HFFc6 (cell line): ENCODE data around the gene DLD. TPM values are rescaled to one million over a fixed set of nuclear protein-coding genes. Genes with fewer than 3 reads are reported as not detected.

ENCODE experiments used
- DNase-seq: peaks from one replicate; pipeline ENCODE4 v3.0.0-alpha.2; 2018
- H3K27ac Mint-ChIP-seq: 2 replicates; pipeline ENCODE4 v1.8.0; 2020; ENCODE audit warnings: mild to moderate bottlenecking, mixed read lengths
- H3K27me3 Mint-ChIP-seq: 2 replicates; pipeline ENCODE4 v1.8.0; 2021; ENCODE audit warnings: mild to moderate bottlenecking, moderate library complexity, mixed read lengths; ENCODE audit not compliant: insufficient read depth
- H3K36me3 Mint-ChIP-seq: 2 replicates; pipeline ENCODE4 v1.8.0; 2021; ENCODE audit warnings: low read depth, mixed read lengths
- H3K4me1 Mint-ChIP-seq: 2 replicates; pipeline ENCODE4 v1.8.0; 2020; ENCODE audit warnings: low read depth, mixed read lengths
- H3K4me3 Mint-ChIP-seq: 2 replicates; pipeline ENCODE4 v1.8.0; 2020; ENCODE audit warnings: mild to moderate bottlenecking, moderate library complexity, mixed read lengths
- H3K9me3 Mint-ChIP-seq: 2 replicates; pipeline ENCODE4 v1.8.0; 2020; ENCODE audit warnings: mild to moderate bottlenecking, mixed read lengths
- CTCF ChIP-seq: fragments of 200-600 bp; sonication (generic); IDR thresholded peaks from 2 replicates; pipeline ENCODE4 v1.5.0; 2021; ENCODE audit warnings: antibody characterized with exemption, mild to moderate bottlenecking
- total RNA-seq, 6 experiments: library from RNA; stranded (reverse); fragmentation: NEBNext Ultra II Directional; extraction: Animal tissue kit (Norgen Biotek cat#: 25700); gene quantifications; 2 replicates in 1 of 6; 3 replicates in 5 of 6; pipeline ENCODE4 v1.2.3, GENCODE V29; 2021

Gene DLD
- total RNA-seq, 6 experiments from 2014 or later: 76.8 to 87.4 (median 82.5) TPM

DNA sequence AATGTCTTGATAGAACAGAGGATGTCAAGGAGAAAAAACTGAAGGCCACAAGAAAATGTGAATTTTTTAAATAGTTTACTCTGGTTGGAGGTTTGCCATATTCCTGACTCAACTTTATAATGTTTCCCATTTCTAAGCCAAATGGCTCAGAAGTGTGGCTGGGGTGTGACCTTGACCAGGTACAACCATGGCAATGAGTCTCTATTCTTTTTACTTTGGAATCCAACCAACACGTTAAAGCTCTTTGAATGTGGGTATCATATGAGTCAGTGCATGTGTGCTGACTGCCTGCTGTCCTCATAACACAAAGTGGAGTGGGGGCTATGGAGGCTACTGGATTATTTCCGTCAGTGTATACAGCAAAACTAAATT is 33.5 kb upstream of the DLD start:
- peaks cover 17% of the 10 kb centered on the region for H3K27me3 Mint-ChIP-seq
- no peak for TF ChIP-seq CTCF

GRCh38 chr7:107858280-107858679 is 32.7 kb upstream of the DLD start:
- no peak overlapping the region for H3K4me3 Mint-ChIP-seq
- H3K36me3 Mint-ChIP-seq: no peaks in the 10 kb centered on the region; the same call in 1 of the 2 replicates
- no peaks in the 10 kb centered on the region for H3K9me3 Mint-ChIP-seq
- no peak for TF ChIP-seq CTCF
- H3K27me3 Mint-ChIP-seq: peaks cover 18% of the 10 kb centered on the region
- no peak overlapping the region for H3K27ac Mint-ChIP-seq
- H3K4me1 Mint-ChIP-seq: peaks cover 30% of the 10 kb centered on the region
- DNase-seq: no peak

More for the DNA sequence above, 33.5 kb upstream of the DLD start:
- Mint-ChIP-seq H3K36me3 (no peaks in the 10 kb centered on the region; the same call in 1 of the 2 replicates), H3K27ac (no peak overlapping the region), H3K4me1 (peaks cover 30% of the 10 kb centered on the region), H3K9me3 (no peaks in the 10 kb centered on the region), H3K4me3 (no peak overlapping the region)
- peak; percentile 42 for DNase-seq

DNA sequence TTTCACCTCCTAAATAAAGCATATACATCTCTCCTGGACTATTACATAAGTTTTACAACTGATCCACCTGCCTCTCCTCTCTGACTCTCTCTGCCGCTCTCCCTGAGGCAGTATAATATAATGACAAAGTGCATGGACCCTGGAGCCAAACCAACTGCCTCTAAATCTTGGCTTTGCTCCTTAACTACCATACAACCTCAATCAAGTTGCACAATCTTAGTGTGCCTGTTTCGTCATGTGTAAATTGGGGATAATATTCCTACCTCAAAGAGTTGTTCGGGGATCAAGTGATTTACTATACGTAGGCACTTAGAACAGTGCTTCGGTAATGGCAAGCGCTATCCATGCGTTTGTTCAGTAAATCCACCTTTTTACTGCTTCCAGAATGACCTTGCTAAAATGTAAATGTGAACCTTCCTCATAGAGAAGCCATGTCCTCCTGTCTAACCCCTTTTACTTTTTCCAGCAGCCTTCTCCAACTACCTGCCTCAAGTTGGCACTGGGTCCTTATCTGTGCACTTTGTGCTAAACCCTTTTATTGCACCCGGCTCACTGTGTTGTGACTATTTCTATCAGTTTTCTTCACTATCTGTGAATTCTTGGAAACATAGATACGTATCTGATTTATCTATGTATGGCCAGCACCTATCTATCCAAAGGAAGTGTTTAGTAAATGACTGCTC is 30.6 kb upstream of the DLD start:
- H3K4me3 Mint-ChIP-seq: no peak overlapping the region

GRCh38 chr7:107860981-107861652 is 29.9 kb upstream of the DLD start:
- Mint-ChIP-seq H3K4me3 (no peak overlapping the region), H3K9me3 (no peaks in the 10 kb centered on the region), H3K27me3 (peaks cover 8% of the 10 kb centered on the region), H3K36me3 (no peaks in the 10 kb centered on the region), H3K4me1 (peaks cover 27% of the 10 kb centered on the region), H3K27ac (no peak overlapping the region)
- TF ChIP-seq CTCF: no peak
- DNase-seq: no peak

More for the DNA sequence above, 30.6 kb upstream of the DLD start:
- Mint-ChIP-seq H3K36me3 (no peaks in the 10 kb centered on the region), H3K9me3 (no peaks in the 10 kb centered on the region), H3K4me1 (peaks cover 22% of the 10 kb centered on the region), H3K27ac (no peak overlapping the region), H3K27me3 (peaks cover 8% of the 10 kb centered on the region)
- TF ChIP-seq CTCF: no peak
- DNase-seq: no peak

- TF ChIP-seq CTCF: no peak
- Mint-ChIP-seq H3K36me3 (no peaks in the 10 kb centered on the region), H3K27ac (no peak overlapping the region), H3K27me3 (peaks cover 10% of the 10 kb centered on the region), H3K4me1 (peaks cover 7% of the 10 kb centered on the region), H3K9me3 (no peaks in the 10 kb centered on the region), H3K4me3 (no peak overlapping the region)
- no peak for DNase-seq
Observed at GRCh38 chr7:107865956-107866775, 24.8 kb upstream of the DLD start.
